ENCODE measurements around the gene LY6G5B.

- no peak for TF ChIP-seq EZH2 (IDR thresholded peaks at IDR 0.05; ENCODE audit: low read length, missing control alignments)
- TF ChIP-seq, protein P1, sequence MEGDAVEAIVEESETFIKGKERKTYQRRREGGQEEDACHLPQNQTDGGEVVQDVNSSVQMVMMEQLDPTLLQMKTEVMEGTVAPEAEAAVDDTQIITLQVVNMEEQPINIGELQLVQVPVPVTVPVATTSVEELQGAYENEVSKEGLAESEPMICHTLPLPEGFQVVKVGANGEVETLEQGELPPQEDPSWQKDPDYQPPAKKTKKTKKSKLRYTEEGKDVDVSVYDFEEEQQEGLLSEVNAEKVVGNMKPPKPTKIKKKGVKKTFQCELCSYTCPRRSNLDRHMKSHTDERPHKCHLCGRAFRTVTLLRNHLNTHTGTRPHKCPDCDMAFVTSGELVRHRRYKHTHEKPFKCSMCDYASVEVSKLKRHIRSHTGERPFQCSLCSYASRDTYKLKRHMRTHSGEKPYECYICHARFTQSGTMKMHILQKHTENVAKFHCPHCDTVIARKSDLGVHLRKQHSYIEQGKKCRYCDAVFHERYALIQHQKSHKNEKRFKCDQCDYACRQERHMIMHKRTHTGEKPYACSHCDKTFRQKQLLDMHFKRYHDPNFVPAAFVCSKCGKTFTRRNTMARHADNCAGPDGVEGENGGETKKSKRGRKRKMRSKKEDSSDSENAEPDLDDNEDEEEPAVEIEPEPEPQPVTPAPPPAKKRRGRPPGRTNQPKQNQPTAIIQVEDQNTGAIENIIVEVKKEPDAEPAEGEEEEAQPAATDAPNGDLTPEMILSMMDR (conservative IDR thresholded peaks at IDR 0.05 in 1 of 2, IDR thresholded peaks at IDR 0.05 in 1 of 2; ENCODE audit: low read depth in 1 of 2, low read length in 2 of 2) = no peak
Measured at GRCh38 chr6:31676322-31676903, 6.6 kb downstream of the LY6G5B start.
